GM18526 (cell line): ENCODE data around the gene PCDH15.

Experiments used
- POLR2A ChIP-seq: IDR thresholded peaks from 3 replicates; pipeline ENCODE4 v1.6.1; 2011; ENCODE audit not compliant: insufficient read length; ENCODE audit errors: extremely low read depth

Gene PCDH15

DNA sequence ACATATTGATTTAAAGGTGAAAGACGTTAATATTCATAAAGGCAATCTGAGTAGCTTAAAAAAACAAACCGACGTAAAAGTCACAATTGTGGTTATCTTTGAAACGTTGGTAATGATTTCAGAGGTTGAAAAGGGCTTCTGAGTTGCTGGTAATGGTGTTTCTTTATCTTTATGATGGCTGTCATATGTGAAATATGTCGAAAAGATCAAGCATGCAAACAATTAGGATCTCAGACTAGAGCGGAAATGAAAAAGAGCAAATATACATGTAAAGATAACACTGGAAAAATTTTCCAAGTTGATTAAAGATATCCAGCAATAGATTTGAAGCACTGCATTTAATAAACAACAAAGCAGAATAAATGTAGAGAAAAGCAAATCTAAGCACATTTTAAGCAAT is 1030.1 kb downstream of the PCDH15 start:
- TF ChIP-seq POLR2A, result no peak

- no peak for TF ChIP-seq POLR2A
Measured at GRCh38 chr10:53765311-53765710, 1035.7 kb downstream of the PCDH15 start.

DNA sequence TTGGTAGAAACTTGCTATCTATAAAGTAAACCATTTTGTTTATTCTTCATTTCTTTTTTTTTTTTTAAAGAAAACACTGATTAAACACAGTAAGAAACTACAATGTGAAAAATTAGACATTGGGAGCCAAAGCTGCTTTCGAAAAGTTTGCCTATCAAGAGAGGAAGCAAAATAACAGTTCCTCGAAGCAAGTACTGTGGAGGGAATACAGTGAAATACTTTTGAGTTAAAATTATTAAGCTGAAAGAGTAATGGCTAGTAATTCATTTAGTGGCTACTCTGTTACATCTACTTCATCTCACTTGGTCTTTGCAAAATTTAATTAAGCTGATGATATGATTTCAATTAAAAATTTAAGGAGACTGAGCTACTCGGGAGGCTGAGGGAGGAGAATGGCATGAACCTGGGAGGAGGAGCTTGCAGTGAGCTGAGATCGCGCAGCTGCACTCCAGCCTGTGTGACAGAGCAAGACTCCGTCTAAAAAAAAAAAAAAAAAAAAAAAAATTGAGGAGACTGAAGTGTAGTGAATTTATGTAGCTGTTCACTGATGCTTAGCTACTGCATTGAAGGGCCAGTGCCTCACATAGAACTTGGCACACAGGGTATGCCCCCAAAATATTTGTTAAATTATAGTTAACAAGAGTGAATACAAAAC is 1046.3 kb downstream of the PCDH15 start:
- TF ChIP-seq POLR2A, result no peak
